K562 (cell line): ENCODE measurements around the gene PLCB3. TPM values are rescaled to one million over a fixed set of nuclear protein-coding genes. Genes with fewer than 3 reads are reported as not detected.

Experiments
- BHLHE40 ChIP-seq: IDR thresholded peaks from 2 replicates; pipeline ENCODE4 v1.6.1; 2011; ENCODE audit warnings: low read length, improper control_type of control experiment
- DLX4 ChIP-seq: fragments of 250-450 bp; sonication (Bioruptor Pico); IDR thresholded peaks from 2 replicates; pipeline ENCODE4 v1.6.1; 2021; ENCODE audit warnings: mild to moderate bottlenecking
- EP300 ChIP-seq: IDR thresholded peaks from 2 replicates; pipeline ENCODE4 v1.6.1; 2012; ENCODE audit warnings: low read length, improper control_type of control experiment
- JUN ChIP-seq, 2 experiments: sonication (generic) in 1 of 2; formaldehyde crosslinking in 1 of 2; IDR thresholded peaks; 2 replicates each; pipeline versions ENCODE4 v1.6.1 to v1.8.0; 2012 to 2022; ENCODE audit warnings: borderline replicate concordance in 2 of 2, mild to moderate bottlenecking in 2 of 2, improper control_type of control experiment in 1 of 2, low read depth in 1 of 2, low read length in 1 of 2, missing genetic modification reagents in 1 of 2
- L3MBTL2 ChIP-seq: fragments of 450-650 bp; IDR thresholded peaks from 2 replicates; pipeline ENCODE4 v1.6.1; 2016; ENCODE audit warnings: mild to moderate bottlenecking, moderate library complexity
- MXD1 ChIP-seq: fragments of 250-450 bp; sonication (Bioruptor Pico); IDR thresholded peaks from 2 replicates; pipeline ENCODE4 v1.8.0; 2021; ENCODE audit warnings: borderline replicate concordance, mild to moderate bottlenecking, moderate library complexity; ENCODE audit not compliant: poor library complexity, severe bottlenecking
- PTRF ChIP-seq: fragments of 450-650 bp; IDR thresholded peaks from 2 replicates; pipeline ENCODE4 v1.6.1; 2016; ENCODE audit warnings: mild to moderate bottlenecking, missing genetic modification characterization, missing compliant biosample characterization
- TRIM28 ChIP-seq: fragments of 450-650 bp; IDR thresholded peaks from 2 replicates; pipeline ENCODE4 v1.6.1; 2017
- ZBTB40 ChIP-seq, 2 experiments: fragments of 450-650 bp in 1 of 2; sonication (generic) in 1 of 2; formaldehyde crosslinking in 1 of 2; IDR thresholded peaks; 2 replicates each; pipeline versions ENCODE4 v1.7.1 to v1.9.0; 2016 to 2022; ENCODE audit warnings: inconsistent platforms in 1 of 2, mild to moderate bottlenecking in 1 of 2, missing genetic modification reagents in 1 of 2
- ZBTB9 ChIP-seq: fragments of 450-650 bp; formaldehyde crosslinking; IDR thresholded peaks from 2 replicates; pipeline ENCODE4 v1.4.0; 2020; ENCODE audit warnings: mild to moderate bottlenecking, moderate library complexity
- ZFP91 ChIP-seq: sonication (generic); formaldehyde crosslinking; IDR thresholded peaks from 2 replicates; pipeline ENCODE4 v1.8.0; 2022; ENCODE audit warnings: mild to moderate bottlenecking, missing genetic modification reagents
- ZNF324 ChIP-seq: fragments of 250-450 bp; sonication (Bioruptor Pico); IDR thresholded peaks from 2 replicates; pipeline ENCODE4 v1.4.0; 2020; ENCODE audit warnings: mild to moderate bottlenecking
- polyA plus RNA-seq, 8 experiments: library from polyadenylated mRNA; depleted of rRNA in 4 of 8; stranded (reverse) in 5 of 8; unstranded in 3 of 8; fragments of >200 nt; fragmentation: Nextera tagmentation in 2 of 8; fragmentation: Illumina TruSeq in 1 of 8; extraction: Ambion mirVana in 2 of 8; extraction: Trizol in 1 of 8; gene quantifications; 2 replicates each; pipeline versions ENCODE4 v1.2.1 to v1.2.3, GENCODE V29; 2011 to 2014; ENCODE audit warnings: inconsistent platforms in 1 of 8, missing spikeins in 1 of 8
- total RNA-seq, 7 experiments: library from RNA; depleted of rRNA in 6 of 7; stranded (reverse); fragments of >200 nt in 6 of 7; fragmentation: Illumina TruSeq in 2 of 7; extraction: Trizol in 2 of 7; gene quantifications; 2 replicates each; pipeline versions ENCODE4 v1.2.1 to v1.2.3, GENCODE V29; 2011 to 2021; ENCODE audit warnings: low replicate concordance in 1 of 7

Gene PLCB3
- total and polyA plus RNA-seq, 9 of the 15 experiments (the other 6 are each of a cell fraction or from before 2014, with no cell fraction given): 0.31 to 44.8 (median 14.6) TPM

GRCh38 chr11:64207256-64208085 lies 43.9 kb upstream of the PLCB3 start (continued):
- TF ChIP-seq ZBTB40 (IDR thresholded peaks at IDR 0.05) (peak; percentile 77), ZBTB40 (CRISPR knock-in tag; IDR thresholded peaks at IDR 0.05) (no peak), ZBTB9 (CRISPR knock-in tag) (peak; percentile 50; the same call in 1 of the 2 replicates), PTRF (tag) (no peak), ZFP91 (CRISPR knock-in tag) (no peak), L3MBTL2 (0 out of 2 replicates have a peak, but pooled peaks have one; percentile 29), ZNF324 (no peak), MXD1 (CRISPR knock-in tag) (no peak), EP300 (peak; percentile 76; the same call in 1 of the 2 replicates), JUN (IDR thresholded peaks at IDR 0.05; ENCODE audit: borderline replicate concordance, low read depth, low read length) (no peak), JUN (CRISPR knock-in tag; IDR thresholded peaks at IDR 0.05; ENCODE audit: borderline replicate concordance) (0 out of 2 replicates have a peak, but pooled peaks have one; percentile 55), TRIM28 (no peak), DLX4 (no peak), BHLHE40 (0 out of 2 replicates have a peak, but pooled peaks have one; percentile 2)
